GM23248 (cell line): Measurements from ENCODE around the gene PPP6R2.

Experiments used
- EZH2 ChIP-seq: fragments of 200-600 bp; sonication (generic); IDR thresholded peaks from 2 replicates; pipeline ENCODE4 v1.6.1; 2018; ENCODE audit warnings: antibody characterized with exemption, mild to moderate bottlenecking; ENCODE audit not compliant: insufficient read depth, poor library complexity, severe bottlenecking
- EZH2phosphoT487 ChIP-seq: fragments of 200-600 bp; sonication (generic); IDR thresholded peaks from 2 replicates; pipeline ENCODE4 v1.6.1; 2018; ENCODE audit warnings: antibody characterized with exemption, moderate library complexity, mild to moderate bottlenecking, low read depth; ENCODE audit not compliant: insufficient read depth

- TF ChIP-seq EZH2phosphoT487 (no peak), EZH2 (no peak)
Observed at GRCh38 chr22:50338860-50339462, 4.2 kb upstream of the PPP6R2 start.
